HG03025 (cell line): Measurements from ENCODE around the gene FRMD1.

Experiments used
- ATAC-seq: cut with Tn5 transposase; IDR thresholded peaks from one replicate; pipeline ENCODE4 v1.9.1; 2021; ENCODE audit warnings: mild to moderate bottlenecking, moderate library complexity; ENCODE audit not compliant: unreplicated experiment, low FRiP score

The FRMD1 gene

GRCh38 chr6:168096271-168096764, 17.3 kb upstream of the FRMD1 start:
- no peak for ATAC-seq

GRCh38 chr6:168095716-168096250, 16.8 kb upstream of the FRMD1 start:
- ATAC-seq, result no peak

- no peak for ATAC-seq
Observed at GRCh38 chr6:168095171-168095691, 16.2 kb upstream of the FRMD1 start.

GRCh38 chr6:168093634-168094033, 14.6 kb upstream of the FRMD1 start:
- ATAC-seq, result no peak

GRCh38 chr6:168093071-168093505, 14.1 kb upstream of the FRMD1 start:
- no peak for ATAC-seq

- no peak for ATAC-seq
Observed at GRCh38 chr6:168092541-168092940, 13.5 kb upstream of the FRMD1 start.

- no peak for ATAC-seq
Observed at GRCh38 chr6:168091381-168092264, 12.6 kb upstream of the FRMD1 start.

- no peak for ATAC-seq
Observed at GRCh38 chr6:168090706-168091105, 11.7 kb upstream of the FRMD1 start.

- ATAC-seq, result no peak
Observed at GRCh38 chr6:168090064-168090690, 11.2 kb upstream of the FRMD1 start.

GRCh38 chr6:168089186-168090063, 10.4 kb upstream of the FRMD1 start:
- no peak for ATAC-seq

- no peak for ATAC-seq
Observed at GRCh38 chr6:168088161-168089053, 9.4 kb upstream of the FRMD1 start.

- no peak for ATAC-seq
Observed at GRCh38 chr6:168087436-168088160, 8.6 kb upstream of the FRMD1 start.

- ATAC-seq, result no peak
Observed at GRCh38 chr6:168086616-168087015, 7.6 kb upstream of the FRMD1 start.

GRCh38 chr6:168086066-168086465, 7.1 kb upstream of the FRMD1 start:
- ATAC-seq, result no peak

GRCh38 chr6:168084465-168085160, 5.6 kb upstream of the FRMD1 start:
- no peak for ATAC-seq

GRCh38 chr6:168083514-168083885, 4.5 kb upstream of the FRMD1 start:
- ATAC-seq, result no peak

GRCh38 chr6:168082860-168083513, 4.0 kb upstream of the FRMD1 start:
- ATAC-seq, result no peak
